GM21576 (cell line): ENCODE data around the gene SRD5A3.
A peak's percentile ranks its signal among the peaks of the same experiment; 100 is the strongest.

Experiments used
- ATAC-seq: cut with Tn5 transposase; IDR thresholded peaks from one replicate; pipeline ENCODE4 v1.9.1; 2021; ENCODE audit warnings: mild to moderate bottlenecking, moderate library complexity; ENCODE audit not compliant: unreplicated experiment

The SRD5A3 gene

DNA sequence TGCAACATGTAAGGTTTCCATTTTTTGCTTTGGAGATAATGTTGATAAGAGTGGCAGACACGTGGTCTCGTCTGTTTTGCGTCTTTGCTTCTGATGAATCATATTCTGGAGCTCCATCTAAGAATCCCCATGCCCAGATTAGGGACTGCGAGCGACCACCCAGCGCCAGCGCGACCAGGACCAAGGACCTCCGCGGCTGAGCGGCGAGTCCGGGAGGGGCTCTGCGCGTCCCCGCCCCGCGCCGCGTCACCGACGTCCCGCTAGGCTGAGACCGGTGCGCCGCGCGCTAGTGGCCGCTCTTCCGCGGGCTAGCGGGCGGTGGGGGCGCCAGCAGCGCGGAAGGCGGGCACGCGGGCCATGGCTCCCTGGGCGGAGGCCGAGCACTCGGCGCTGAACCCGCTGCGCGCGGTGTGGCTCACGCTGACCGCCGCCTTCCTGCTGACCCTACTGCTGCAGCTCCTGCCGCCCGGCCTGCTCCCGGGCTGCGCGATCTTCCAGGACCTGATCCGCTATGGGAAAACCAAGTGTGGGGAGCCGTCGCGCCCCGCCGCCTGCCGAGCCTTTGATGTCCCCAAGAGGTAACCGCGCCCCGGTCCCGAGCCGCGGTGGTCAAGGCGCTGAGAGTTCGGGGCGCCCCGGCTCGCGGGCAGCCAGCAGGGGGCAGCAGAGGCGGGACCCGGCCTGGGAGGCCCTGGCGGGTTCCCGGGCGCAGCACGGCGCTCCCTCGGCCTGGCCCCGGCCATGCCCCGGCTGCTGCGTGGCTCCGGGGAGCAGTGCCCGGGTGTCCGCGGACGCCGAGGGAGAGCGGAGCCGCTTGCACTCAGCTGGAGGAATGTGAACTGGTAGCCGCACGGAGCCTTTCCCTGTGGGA is at the start of gene SRD5A3:
Gene SRD5A3 (plus strand): TSS at position 263 of the 871 bp plus-strand sequence. CDS start 95 bp downstream, at position 358.
- peak; percentile 93 for ATAC-seq

DNA sequence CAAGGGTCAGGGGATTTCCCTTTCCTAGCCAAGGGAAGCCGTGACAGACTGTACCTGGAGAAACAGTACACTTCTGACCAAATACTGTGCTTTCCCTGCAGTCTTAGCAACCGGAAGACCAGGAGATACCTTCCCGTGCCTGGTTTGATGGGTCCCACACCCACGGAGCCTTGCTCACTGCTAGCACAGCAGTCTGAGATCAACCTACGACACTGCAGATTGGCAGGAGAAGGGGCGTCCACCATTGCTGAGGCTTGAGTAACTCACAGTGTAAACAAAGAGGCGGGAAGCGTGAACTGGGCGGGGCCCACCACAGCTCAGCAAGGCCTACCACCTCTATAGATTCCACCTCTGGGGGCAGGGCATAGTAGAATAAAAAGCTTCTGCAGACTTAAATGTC is 48.7 kb upstream of the SRD5A3 start:
- ATAC-seq, result no peak

GRCh38 chr4:55303760-55304165 is 42.3 kb upstream of the SRD5A3 start:
- no peak for ATAC-seq

- ATAC-seq, result no peak
These were observed 41.7 kb upstream of the SRD5A3 start for GRCh38 chr4:55304303-55304702.

DNA sequence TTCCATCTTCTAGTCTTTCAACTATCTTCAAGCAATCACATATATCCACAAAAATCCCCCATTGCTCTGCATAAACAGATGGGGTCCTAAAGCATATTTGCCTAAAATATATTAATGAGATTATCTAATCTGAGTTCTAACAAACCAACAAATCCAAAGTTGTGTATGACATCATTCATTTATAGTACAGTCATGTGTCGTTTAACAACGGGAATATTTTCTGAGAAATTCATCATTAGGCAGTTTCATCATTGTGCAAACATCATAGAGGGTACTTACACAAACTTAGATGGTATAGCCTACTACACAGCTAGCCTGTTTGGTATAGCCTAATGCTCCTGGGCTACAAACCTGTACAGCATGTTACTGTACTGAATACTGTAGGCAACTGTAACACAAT is 38.0 kb upstream of the SRD5A3 start:
- ATAC-seq, result no peak

DNA sequence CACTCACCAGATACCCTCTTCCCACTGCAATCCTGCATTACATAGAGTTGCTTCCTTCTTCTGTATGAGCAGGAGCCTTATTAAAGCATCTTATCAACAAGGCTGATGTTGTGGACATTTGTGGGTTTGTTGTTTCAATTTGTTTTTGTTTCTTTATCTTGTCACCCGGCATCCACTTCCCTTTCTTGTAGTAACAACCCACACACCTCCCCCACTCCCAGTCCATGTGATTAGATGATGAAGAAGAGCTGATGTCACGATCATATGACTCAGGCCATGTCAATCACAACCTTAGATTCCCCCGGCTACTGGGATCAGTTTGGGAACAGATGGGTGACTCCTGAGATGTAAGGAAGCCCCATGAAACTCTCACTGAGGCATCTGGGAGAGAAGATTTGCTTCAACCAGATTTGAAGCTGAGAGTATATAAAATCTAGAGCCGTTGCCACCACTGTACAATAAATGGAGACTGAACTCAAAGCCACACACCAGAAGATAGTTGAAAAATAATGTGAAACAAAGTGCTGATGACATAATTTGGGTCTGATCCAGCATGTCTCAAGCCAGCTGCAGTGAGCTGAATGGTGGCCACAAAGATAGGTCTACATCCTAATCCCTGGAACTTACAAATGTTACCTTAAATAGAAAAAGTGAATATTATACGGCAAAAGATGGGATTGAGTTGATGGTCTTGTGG is 34.1 kb upstream of the SRD5A3 start:
- ATAC-seq, result no peak

DNA sequence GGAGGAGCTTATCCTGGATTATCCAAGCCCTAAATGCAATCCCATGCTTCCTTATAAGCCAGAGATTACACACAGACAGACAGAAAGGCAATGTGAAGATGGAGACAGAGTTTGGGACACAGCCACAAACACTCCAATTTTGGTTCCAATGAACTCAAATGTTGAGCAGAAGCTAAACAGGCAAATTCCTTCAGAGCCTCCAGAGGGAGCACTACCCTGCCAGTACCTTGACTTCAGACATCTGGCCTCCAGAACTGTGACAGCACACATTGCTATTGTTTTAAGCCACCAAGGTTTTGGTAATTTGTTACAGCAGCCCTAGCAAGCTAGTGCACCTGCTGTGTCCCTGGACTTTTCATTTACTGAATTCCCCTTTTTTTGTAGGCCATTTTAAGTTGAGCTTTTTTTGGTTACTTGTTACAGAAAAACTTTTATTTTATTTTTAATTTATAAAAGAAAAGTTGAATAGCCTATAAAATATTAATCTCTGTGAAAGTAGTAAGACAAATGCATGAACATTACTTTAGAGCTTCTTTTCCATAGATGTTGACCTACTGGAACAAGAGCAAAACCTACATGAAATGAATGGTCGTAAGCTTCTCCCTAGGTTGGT is 33.4 kb upstream of the SRD5A3 start:
- ATAC-seq, result peak; percentile 78

DNA sequence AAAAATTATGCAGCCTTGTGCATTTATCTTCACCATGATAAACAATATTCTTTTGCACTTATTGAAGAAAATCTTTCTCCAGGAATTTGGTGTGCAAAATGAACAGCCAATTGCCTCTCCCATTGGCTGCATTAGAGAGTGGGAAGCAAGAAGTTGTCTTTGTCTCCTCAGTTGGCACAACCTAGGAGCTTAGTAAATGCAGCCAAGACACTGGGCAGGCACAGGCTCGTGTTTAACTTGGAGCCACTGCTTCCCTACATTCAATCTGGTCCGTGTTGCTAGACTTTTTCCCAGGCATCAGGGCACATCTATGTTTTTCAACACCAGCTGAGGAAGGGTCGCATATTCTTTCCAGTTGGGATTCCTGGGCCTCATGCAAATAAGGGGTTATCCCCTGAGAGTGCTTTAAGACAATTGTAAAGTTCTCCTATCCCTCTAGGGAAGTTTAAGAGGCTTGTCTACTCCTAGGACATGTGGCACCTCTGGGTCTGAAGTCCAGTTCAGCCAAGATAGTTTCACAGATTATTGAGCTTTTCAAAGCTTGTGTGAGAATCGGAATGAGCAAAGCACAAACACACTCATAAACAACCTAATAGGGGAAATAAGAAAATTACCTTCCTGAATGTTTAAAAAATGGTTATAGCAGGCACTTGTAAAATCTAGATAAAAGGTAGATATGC is 31.8 kb upstream of the SRD5A3 start:
- ATAC-seq, result no peak

DNA sequence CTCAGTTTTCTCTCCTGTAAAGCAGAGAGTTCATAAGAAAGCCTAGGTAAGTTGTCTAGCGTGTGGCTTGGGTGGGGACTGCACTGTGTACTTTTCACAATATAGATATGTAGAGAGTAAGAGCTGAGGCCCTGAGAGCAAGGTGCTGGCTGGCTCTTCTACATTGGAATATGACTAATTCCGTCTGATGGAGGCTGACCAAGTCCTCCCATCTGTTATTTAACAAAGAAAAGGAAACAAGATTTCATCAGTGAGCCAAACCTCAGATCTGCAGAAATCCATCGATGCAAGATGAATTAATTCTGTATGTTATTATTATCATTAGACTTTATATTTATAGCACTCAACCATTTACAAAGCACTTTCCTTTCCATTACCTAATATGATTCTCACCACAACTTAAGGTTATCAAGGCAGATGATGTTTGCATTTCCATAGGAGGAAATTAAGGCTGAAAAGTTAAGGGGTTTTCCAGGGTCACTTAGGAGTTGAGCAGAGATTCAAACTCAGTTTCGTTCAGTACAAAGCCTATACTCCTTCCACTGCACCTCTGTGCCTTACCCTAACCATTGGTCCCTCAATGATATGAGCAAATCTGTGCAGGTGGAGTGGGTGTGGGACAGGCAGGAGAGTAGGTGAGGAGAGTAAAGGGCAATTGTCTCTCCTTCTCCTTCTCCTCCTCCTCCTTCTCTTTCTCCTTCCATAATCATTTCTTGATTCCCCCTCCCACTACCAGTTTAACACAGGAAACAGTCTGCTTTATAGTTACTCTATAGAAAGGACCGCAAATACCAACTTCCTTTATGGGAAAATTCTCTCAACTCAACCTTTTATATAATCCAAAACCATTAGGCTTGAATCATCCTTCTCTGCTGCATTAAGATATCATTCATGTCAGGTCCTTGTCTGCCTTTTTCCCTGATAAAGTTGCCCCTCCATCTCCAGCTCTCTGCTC is 27.6 kb upstream of the SRD5A3 start:
- ATAC-seq, result no peak

DNA sequence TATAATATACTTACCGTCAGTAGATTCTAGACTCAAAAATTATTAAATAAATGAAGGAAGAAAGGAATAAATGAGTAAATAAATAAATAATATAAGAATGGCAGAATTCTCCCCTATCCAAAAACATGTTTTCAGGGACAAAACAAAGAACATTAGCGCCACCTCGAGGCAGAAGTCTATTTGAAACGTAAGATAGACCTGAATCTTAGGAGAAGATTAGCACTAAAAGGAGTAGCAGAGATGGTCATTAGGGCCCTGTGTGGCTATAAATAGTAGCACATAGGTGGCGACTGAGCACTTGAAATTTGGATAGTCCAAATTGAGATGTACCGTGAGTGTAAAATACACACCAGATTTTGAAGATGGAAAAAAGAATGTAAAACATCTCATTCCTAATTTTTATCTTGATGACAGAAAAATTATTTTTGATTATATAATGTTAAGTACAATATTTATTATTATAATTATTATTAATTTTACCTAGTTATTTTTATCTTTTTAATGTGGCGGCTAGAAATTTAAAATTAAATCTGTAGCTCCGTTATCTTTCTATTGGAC is 24.3 kb upstream of the SRD5A3 start:
- ATAC-seq, result peak; percentile 64

- no peak for ATAC-seq
These were observed 22.7 kb upstream of the SRD5A3 start for GRCh38 chr4:55323375-55323774.

DNA sequence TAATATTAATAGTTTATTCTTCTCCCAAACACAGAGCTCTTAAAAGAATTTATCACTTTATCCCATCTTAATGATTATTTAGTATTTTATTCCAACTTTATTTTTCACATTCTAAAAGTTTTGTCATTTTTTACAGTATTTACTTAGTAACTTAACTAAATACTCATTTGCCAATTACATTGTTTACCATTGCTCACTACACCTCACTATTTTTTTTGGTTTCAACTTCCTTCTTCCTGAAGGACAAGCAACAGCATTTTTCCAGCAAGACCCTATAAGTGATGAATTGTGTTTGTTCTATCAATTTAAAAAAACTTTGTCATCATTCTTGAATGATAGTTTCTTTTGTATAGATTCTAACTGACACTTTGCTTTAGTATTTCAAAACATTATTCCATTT is 19.4 kb upstream of the SRD5A3 start:
- ATAC-seq, result no peak

- no peak for ATAC-seq
These were observed 17.0 kb upstream of the SRD5A3 start for GRCh38 chr4:55329012-55329411.

GRCh38 chr4:55330241-55330640 is 15.8 kb upstream of the SRD5A3 start:
- no peak for ATAC-seq

DNA sequence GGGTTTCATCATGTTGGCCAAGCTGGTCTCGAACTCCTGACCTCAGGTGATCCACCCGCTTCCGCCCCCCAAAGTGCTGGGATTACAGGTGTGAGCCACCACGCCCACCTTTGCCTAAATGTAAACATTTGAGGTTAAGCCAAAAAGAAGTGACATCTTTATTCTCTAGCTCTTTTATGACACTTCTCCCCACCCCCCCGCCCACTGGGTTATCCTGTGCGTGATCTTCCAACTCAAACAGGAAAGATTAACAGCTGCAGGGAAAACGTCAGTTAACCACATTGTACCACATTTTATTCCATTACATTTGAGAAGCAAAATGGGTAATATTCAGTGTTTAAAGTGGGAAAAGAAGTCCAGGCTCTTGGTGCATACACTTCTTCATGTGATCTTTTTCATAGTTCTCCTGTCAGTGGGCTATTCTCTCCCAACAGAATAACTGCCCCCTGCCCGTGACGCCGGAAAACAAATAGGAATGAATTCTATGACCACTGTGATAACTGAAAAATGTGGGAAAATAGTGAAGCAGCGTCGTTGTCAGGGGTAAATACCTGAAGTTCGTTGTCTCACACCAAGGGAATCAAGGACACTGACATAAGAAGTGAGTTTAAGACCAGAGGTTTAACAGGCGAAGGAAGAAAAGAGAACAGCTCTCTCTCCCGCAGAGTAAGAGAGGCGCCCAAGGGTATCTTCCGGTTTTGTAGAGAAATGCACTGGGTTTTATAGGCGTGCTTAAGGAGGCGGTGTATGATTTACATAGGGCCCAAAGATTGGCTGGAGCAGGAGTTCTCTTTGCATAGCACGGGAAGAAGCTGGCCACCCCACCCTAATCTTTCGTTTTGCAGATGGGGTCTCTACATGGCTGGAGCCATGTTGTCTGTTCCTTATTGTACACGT is 9.7 kb upstream of the SRD5A3 start:
- no peak for ATAC-seq

GRCh38 chr4:55337944-55338343 is 8.1 kb upstream of the SRD5A3 start:
- ATAC-seq, result no peak

- no peak for ATAC-seq
These were observed 7.6 kb upstream of the SRD5A3 start for GRCh38 chr4:55338486-55338885.

DNA sequence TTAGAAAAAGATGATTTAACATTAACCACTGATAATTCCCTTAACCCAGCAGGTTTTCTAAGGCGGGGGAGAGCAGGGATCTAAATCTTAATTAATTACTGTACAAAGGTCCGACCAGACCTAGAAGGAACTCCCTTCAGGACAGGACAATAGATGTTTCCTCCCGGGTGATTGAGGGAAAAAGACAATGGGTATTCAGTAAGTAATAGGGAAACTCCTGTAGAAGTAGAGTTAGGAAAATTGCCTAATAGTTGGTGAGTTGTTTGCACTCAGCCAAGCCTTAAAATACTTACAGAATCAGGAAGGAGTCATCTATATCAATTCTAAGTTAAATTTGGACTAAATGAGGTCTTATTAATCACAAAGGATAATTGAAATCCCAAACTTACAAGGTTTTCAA is 5.8 kb upstream of the SRD5A3 start:
- no peak for ATAC-seq

DNA sequence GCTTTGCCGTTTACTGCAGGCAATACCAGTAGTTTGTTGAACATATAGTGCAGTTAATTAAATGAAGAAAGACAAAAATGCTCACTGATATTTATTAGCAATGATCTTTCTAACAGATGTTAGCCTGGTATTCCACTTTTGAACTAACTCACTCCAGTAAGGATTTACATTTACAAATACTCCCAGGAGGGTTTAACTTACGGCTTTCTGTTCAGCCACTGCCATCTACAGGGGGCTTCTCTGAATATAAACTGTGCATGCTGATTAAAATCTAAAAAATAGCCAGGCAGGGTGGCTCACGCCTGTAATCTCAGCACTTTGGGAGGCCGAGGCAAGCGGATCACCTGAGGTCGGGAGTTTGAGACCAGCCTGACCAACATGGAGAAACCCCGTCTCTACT is 2.2 kb upstream of the SRD5A3 start:
- no peak for ATAC-seq
